IMR-90 (cell line): ENCODE results near the gene VAV1. TPM values are rescaled to one million over a fixed set of nuclear protein-coding genes. Genes with fewer than 3 reads are reported as not detected.

Experiments
- ATAC-seq: fragments of 200-7000 bp; cut with Tn5 transposase; 2 replicates; pipeline ENCODE4 v1.9.1; 2020; ENCODE audit warnings: low read depth, mild to moderate bottlenecking, moderate library complexity
- BruUV-seq: library from RNA; stranded (reverse); fragments of 400-500 nt; replicated peaks from 2 replicates; lab custom pipeline; 2021; lab: Mats Ljungman, UMichigan
- CTCF ChIA-PET: fragments of 300-600 bp; formaldehyde crosslinking; extraction: SDS; loops from one replicate; lab custom pipeline; 2021; ENCODE audit warnings: antibody characterized with exemption; lab: Yijun Ruan, JAX
- POLR2A ChIA-PET: fragments of 300-600 bp; sonication (Branson Sonifier 250); formaldehyde crosslinking; loops from one replicate; lab custom pipeline; 2022; ENCODE audit warnings: antibody characterized with exemption; ENCODE audit not compliant: unreplicated experiment; lab: Charles Lee
- DNase-seq: peaks from one replicate; pipeline ENCODE4 v3.0.0; 2013
- H2AFZ ChIP-seq: replicated peaks from 2 replicates; pipeline ENCODE3; 2013; ENCODE audit warnings: low read length, mild to moderate bottlenecking; ENCODE audit not compliant: poor library complexity
- H2AK5ac ChIP-seq: 2 replicates; pipeline ENCODE4 v1.6.1; 2013; ENCODE audit warnings: low read depth, low read length, inconsistent platforms
- H2AK9ac ChIP-seq: replicated peaks from 2 replicates; pipeline ENCODE3; 2013; ENCODE audit warnings: mild to moderate bottlenecking, low read depth, low read length, moderate library complexity; ENCODE audit not compliant: poor library complexity
- H2BK120ac ChIP-seq: 2 replicates; pipeline ENCODE4 v1.6.1; 2013; ENCODE audit warnings: low read depth, low read length, inconsistent platforms
- H2BK15ac ChIP-seq: 3 replicates; pipeline ENCODE4 v1.6.1; 2013; ENCODE audit warnings: low read depth, low read length, inconsistent platforms
- H2BK20ac ChIP-seq: 2 replicates; pipeline ENCODE4 v1.6.1; 2013; ENCODE audit warnings: low read depth, mild to moderate bottlenecking, inconsistent platforms, low read length, moderate library complexity
- H2BK5ac ChIP-seq: 2 replicates; pipeline ENCODE4 v1.6.1; 2013; ENCODE audit warnings: mild to moderate bottlenecking, low read depth, low read length, inconsistent platforms; ENCODE audit not compliant: poor library complexity, severe bottlenecking
- H3K14ac ChIP-seq: replicated peaks from 2 replicates; pipeline ENCODE4 v1.6.1; 2013; ENCODE audit warnings: low read depth, low read length, inconsistent platforms
- H3K18ac ChIP-seq: 2 replicates; pipeline ENCODE4 v1.6.1; 2013; ENCODE audit warnings: low read depth, low read length, control low read depth
- H3K23ac ChIP-seq: 2 replicates; pipeline ENCODE4 v1.6.1; 2013; ENCODE audit warnings: low read depth, low read length, inconsistent platforms
- H3K27ac ChIP-seq: 2 replicates; pipeline ENCODE4 v1.5.1; 2013; ENCODE audit warnings: mild to moderate bottlenecking, control low read depth, low read length; ENCODE audit not compliant: insufficient read depth
- H3K27me3 ChIP-seq: 2 replicates; pipeline ENCODE4 v1.6.1; 2013; ENCODE audit warnings: low read length; ENCODE audit not compliant: control insufficient read depth, insufficient read depth
- H3K36me3 ChIP-seq: 2 replicates; pipeline ENCODE4 v1.6.1; 2013; ENCODE audit warnings: low read length, mixed read lengths; ENCODE audit not compliant: control insufficient read depth, insufficient read depth
- H3K4ac ChIP-seq: 2 replicates; pipeline ENCODE4 v1.6.1; 2013; ENCODE audit warnings: low read depth, low read length, inconsistent platforms
- H3K4me1 ChIP-seq: 2 replicates; pipeline ENCODE4 v1.6.1; 2013; ENCODE audit warnings: low read length, mixed read lengths; ENCODE audit not compliant: control insufficient read depth, insufficient read depth
- H3K4me2 ChIP-seq: 2 replicates; pipeline ENCODE4 v1.6.1; 2013; ENCODE audit warnings: low read depth, mild to moderate bottlenecking, control low read depth, low read length, moderate library complexity
- H3K4me3 ChIP-seq: 2 replicates; pipeline ENCODE4 v1.5.1; 2013; ENCODE audit warnings: low read depth, mild to moderate bottlenecking, control low read depth, low read length, moderate library complexity; ENCODE audit not compliant: insufficient read depth
- H3K56ac ChIP-seq: 2 replicates; pipeline ENCODE4 v1.6.1; 2013; ENCODE audit warnings: low read length, inconsistent platforms; ENCODE audit not compliant: insufficient read depth; ENCODE audit errors: extremely low read depth
- H3K79me1 ChIP-seq, 2 experiments: 2 replicates each; pipeline ENCODE4 v1.6.1; 2013; ENCODE audit warnings: low read length in 2 of 2, inconsistent platforms in 1 of 2, low read depth in 1 of 2
- H3K9ac ChIP-seq: 2 replicates; pipeline ENCODE4 v1.6.1; 2013; ENCODE audit warnings: low read depth, low read length, control low read depth
- H3K9me1 ChIP-seq: 2 replicates; pipeline ENCODE4 v1.6.1; 2013; ENCODE audit warnings: low read length, inconsistent platforms; ENCODE audit not compliant: insufficient read depth
- H3K9me3 ChIP-seq: 2 replicates; pipeline ENCODE4 v1.6.1; 2013; ENCODE audit warnings: low read length; ENCODE audit not compliant: control insufficient read depth, insufficient read depth
- H4K20me1 ChIP-seq: 2 replicates; pipeline ENCODE4 v1.6.1; 2013; ENCODE audit warnings: low read length, inconsistent platforms; ENCODE audit not compliant: insufficient read depth
- H4K5ac ChIP-seq: 2 replicates; pipeline ENCODE4 v1.6.1; 2013; ENCODE audit warnings: mild to moderate bottlenecking, low read depth, low read length, control low read depth
- H4K8ac ChIP-seq, 2 experiments: 2 replicates each; pipeline ENCODE4 v1.6.1; 2013; ENCODE audit warnings: low read depth in 2 of 2, low read length in 2 of 2, control low read depth in 1 of 2, inconsistent platforms in 1 of 2
- H4K91ac ChIP-seq: 2 replicates; pipeline ENCODE4 v1.6.1; 2013; ENCODE audit warnings: low read depth, low read length, inconsistent platforms; ENCODE audit not compliant: insufficient read depth
- BHLHE40 ChIP-seq: fragments of 150-350 bp; IDR thresholded peaks from 2 replicates; pipeline ENCODE4 v1.6.1; 2016; ENCODE audit warnings: mild to moderate bottlenecking, low read depth, low read length
- CHD1 ChIP-seq: IDR thresholded peaks from 2 replicates; pipeline ENCODE4 v1.6.1; 2012; ENCODE audit warnings: low read depth, low read length, improper control_type of control experiment
- CTCF ChIP-seq: conservative IDR thresholded peaks from 2 replicates; pipeline ENCODE4 v1.5.1; 2012; ENCODE audit warnings: mild to moderate bottlenecking, low read depth, low read length, improper control_type of control experiment
- FOS ChIP-seq: fragments of 150-350 bp; IDR thresholded peaks from 2 replicates; pipeline ENCODE4 v1.6.1; 2016; ENCODE audit warnings: low read depth, low read length
- MAZ ChIP-seq: IDR thresholded peaks from 2 replicates; pipeline ENCODE4 v1.6.1; 2012; ENCODE audit warnings: low read depth, mild to moderate bottlenecking, low read length, improper control_type of control experiment, moderate library complexity, borderline replicate concordance
- MXI1 ChIP-seq: IDR thresholded peaks from 2 replicates; pipeline ENCODE4 v1.6.1; 2012; ENCODE audit warnings: low read depth, mild to moderate bottlenecking, low read length, moderate library complexity, borderline replicate concordance
- NFE2L2 ChIP-seq: fragments of 150-350 bp; IDR thresholded peaks from 2 replicates; pipeline ENCODE4 v1.6.1; 2016; ENCODE audit warnings: low read depth, mild to moderate bottlenecking, low read length
- RAD21 ChIP-seq: IDR thresholded peaks from 2 replicates; pipeline ENCODE4 v1.6.1; 2012; ENCODE audit warnings: low read length, improper control_type of control experiment
- RFX5 ChIP-seq: IDR thresholded peaks from 2 replicates; pipeline ENCODE4 v1.8.0; 2012; ENCODE audit warnings: low read depth, mild to moderate bottlenecking, low read length, moderate library complexity
- SMC3 ChIP-seq: fragments of 150-350 bp; IDR thresholded peaks from 2 replicates; pipeline ENCODE4 v1.6.1; 2016; ENCODE audit warnings: low read depth, mild to moderate bottlenecking, antibody characterized with exemption, low read length, moderate library complexity
- USF2 ChIP-seq: fragments of 150-350 bp; IDR thresholded peaks from 2 replicates; pipeline ENCODE4 v1.6.1; 2017; ENCODE audit warnings: mild to moderate bottlenecking, antibody characterized with exemption, low read length, low read depth
- WGBS, 2 experiments: methylation state at CpG; one replicate each; pipeline versions ENCODE4 v1.1.5 to v1.1.7; 2013; ENCODE audit warnings: missing lambda C conversion rate in 2 of 2; ENCODE audit not compliant: insufficient read length in 1 of 2; ENCODE audit errors: extremely low coverage in 2 of 2; 5-methylcytosine and 5-hydroxymethylcytosine counted together
- dilution Hi-C: fragments of 300-500 bp; cut with HindIII; formaldehyde crosslinking; loops from one replicate; pipeline ENCODE4 v1.14.3; 2018; ENCODE audit warnings: low sequenced_read_pairs; ENCODE audit not compliant: unreplicated experiment
- in situ Hi-C: fragments of 300-500 bp; cut with MboI; formaldehyde crosslinking; loops from 3 replicates; pipeline ENCODE4 v1.14.3; 2019; ENCODE audit warnings: low sequenced_read_pairs, inconsistent platforms, mixed read lengths
- intact Hi-C: fragments of 100-400 bp; cut with micrococcal nuclease; formaldehyde crosslinking; loops from 2 replicates; pipeline ENCODE4 v1.10.0; 2022
- polyA plus RNA-seq, 3 experiments: library from polyadenylated mRNA; depleted of rRNA; stranded (reverse); fragments of >200 nt; gene quantifications; 2 replicates each; pipeline ENCODE4 v1.2.3, GENCODE V29; 2012; ENCODE audit warnings: low replicate concordance in 1 of 3
- total RNA-seq: library from RNA; depleted of rRNA; stranded (reverse); fragments of >200 nt; gene quantifications from 2 replicates; pipeline ENCODE4 v1.2.3, GENCODE V29; 2012

VAV1 gene
- total and polyA plus RNA-seq, 2 of the 4 experiments (the other 2 are of a cell fraction) = not detected

- POLR2A ChIA-PET = no interaction called here
- dilution Hi-C loops (no loop called here), intact Hi-C loops (no loop called here), in situ Hi-C loops (no loop called here)
- Histone ChIP-seq H2AFZ (no peak overlapping the region), H3K9me3 (peaks cover 31% of the 10 kb centered on the region), H3K4me3 (no peak overlapping the region), H4K5ac (no peak overlapping the region), H2BK120ac (no peak overlapping the region), H3K27ac (no peak overlapping the region), H3K56ac (no peak overlapping the region), H3K18ac (no peak overlapping the region), H3K4me2 (no peak overlapping the region), H2AK5ac (no peak overlapping the region), H3K4me1 (no peaks in the 10 kb centered on the region), H3K23ac (no peak overlapping the region), H3K79me1 (no peaks in the 10 kb centered on the region), H2BK5ac (no peak overlapping the region), H2BK15ac (no peak overlapping the region), H3K9ac (no peak overlapping the region), H2BK20ac (no peak overlapping the region), H4K20me1 (no peaks in the 10 kb centered on the region), H4K8ac (no peak overlapping the region), H3K4ac (no peak overlapping the region), H3K36me3 (no peaks in the 10 kb centered on the region), H3K27me3 (no peaks in the 10 kb centered on the region), H4K91ac (no peak overlapping the region), H2AK9ac (peak overlapping the region; percentile 37), H3K14ac (no peak overlapping the region), H3K9me1 (no peaks in the 10 kb centered on the region)
- no peak for TF ChIP-seq CHD1
- no peak for TF ChIP-seq BHLHE40
- TF ChIP-seq USF2 = no peak
- TF ChIP-seq SMC3 = no peak
- TF ChIP-seq FOS = no peak
- TF ChIP-seq RFX5 = no peak
- TF ChIP-seq MXI1 = no peak
- TF ChIP-seq NFE2L2 = no peak
- TF ChIP-seq CTCF = no peak
- no peak for TF ChIP-seq RAD21
- no peak for TF ChIP-seq MAZ
- no TSS peak for BruUV-seq
- CTCF ChIA-PET = no interaction called here
- no peak for DNase-seq
- 67% methylated on average over 1 of the region's 12 CpGs; no CpG with 5 or more reads in 1 of the 2 experiments for WGBS, 2 experiments
- no peak for ATAC-seq
Measured at GRCh38 chr19:6825076-6825774, 52.7 kb downstream of the VAV1 start.
